GM18498 (cell line): ENCODE results near the gene BICRA.
"Not testable (repeated sequence)": the region's sequence is repeated elsewhere in the genome, so short reads cannot be mapped to it uniquely, and the experiment has no call there.

ENCODE experiments used
- ATAC-seq: cut with Tn5 transposase; IDR thresholded peaks from one replicate; pipeline ENCODE4 v1.9.1; 2021; ENCODE audit warnings: mild to moderate bottlenecking, moderate library complexity; ENCODE audit not compliant: unreplicated experiment

BICRA gene

DNA sequence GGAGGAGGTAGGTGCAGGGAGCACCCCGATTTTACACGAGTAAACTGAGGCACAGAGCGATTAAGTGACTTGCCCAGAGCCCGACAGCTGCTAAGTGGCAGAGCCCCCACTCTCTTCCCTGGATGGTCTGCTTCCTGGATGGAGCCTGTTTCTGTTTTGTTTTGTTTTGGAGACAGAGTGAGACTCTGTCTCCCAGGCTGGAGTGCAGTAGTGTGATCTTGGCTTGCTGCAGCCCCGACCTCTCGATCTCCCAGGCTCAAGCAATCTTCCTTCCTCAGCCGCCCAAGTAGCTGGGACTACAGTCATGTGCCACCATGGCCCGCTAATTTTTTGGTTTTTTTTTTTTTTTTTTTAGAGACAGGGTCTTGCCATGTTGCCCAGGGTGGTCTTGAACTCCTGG, 17.3 kb downstream of the BICRA start:
- no peak for ATAC-seq

GRCh38 chr19:47628078-47628771, 19.3 kb downstream of the BICRA start:
- no peak for ATAC-seq

GRCh38 chr19:47630594-47630993, 21.7 kb downstream of the BICRA start:
- ATAC-seq, result no peak

GRCh38 chr19:47631681-47632446, 22.9 kb downstream of the BICRA start:
- no peak for ATAC-seq

GRCh38 chr19:47633517-47633916, 24.6 kb downstream of the BICRA start:
- no peak for ATAC-seq

DNA sequence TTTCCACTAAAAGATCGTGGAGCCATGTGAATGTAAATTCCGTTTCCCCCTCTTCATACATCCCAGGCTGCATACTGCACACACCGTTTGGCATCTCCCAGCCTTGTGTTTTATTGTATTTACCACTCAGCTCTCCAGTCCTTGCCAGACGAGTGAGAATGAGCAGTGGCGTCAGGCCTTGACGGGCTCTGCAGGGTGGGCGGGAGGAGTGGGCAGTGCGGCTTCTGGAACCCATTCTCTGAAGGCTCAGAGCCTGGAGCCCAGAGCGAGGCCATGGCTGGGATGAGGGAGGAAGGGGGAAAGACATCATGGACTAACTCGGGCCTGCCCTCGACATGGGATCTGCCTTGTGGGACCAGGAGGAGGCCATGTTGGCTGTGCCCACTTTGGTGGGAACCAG, 25.1 kb downstream of the BICRA start:
- no peak for ATAC-seq

DNA sequence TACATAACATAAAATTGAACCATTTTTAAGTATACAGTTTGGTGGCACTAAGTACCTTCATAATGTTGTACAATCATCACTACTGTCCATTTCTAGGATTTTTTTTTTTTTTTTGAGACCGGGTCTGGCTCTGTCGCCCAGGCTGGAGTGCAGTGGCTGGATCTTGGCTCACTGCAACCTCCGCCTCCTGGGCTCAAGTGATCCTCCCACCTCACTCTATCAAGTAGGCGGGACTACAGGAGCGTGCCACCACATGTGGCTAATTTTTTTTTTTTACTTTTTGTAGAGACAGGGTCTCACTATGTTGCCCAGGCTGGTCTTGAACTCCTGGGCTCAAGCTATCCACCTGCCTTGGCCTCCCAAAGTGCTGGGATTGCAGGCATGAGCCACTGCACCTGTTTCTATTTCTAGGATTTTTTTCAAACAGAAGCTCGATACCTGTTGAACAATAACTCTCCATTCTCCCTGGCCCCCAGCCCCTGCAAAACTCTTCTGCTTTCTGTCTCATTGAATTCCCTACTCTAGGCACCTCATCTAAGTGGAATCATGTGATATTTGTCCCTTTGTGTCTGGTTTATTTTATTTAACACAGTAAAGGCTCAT, 26.3 kb downstream of the BICRA start:
- not testable (repeated sequence) for ATAC-seq

GRCh38 chr19:47637550-47637949, 28.6 kb downstream of the BICRA start:
- no peak for ATAC-seq

DNA sequence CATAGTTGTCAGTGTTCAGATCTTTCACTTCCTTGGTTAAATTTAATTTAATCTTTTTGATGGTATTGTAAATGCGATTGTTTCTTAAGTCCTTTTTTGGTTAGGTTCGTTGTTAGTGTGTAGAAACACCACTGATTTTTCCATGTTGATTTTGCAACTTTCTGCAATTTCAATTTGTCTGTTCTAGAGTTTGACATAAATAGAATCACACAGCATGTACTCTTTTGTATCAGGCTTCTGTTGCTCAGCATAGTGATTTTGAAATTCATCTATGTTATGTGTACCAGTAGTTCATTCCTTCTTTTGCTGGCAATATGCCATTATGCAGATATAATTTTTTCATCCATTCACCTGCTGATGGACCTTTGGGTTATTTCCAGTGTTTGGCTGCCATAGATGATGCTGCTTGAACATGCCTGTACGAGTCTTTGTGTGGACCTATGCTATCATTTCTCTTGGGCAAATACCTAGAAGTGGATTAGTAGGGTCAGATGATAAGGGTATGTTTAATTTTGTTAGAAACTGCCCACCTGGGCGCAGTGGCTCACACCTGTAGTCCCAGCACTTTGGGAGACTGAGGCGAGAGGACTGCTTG, 33.1 kb downstream of the BICRA start:
- ATAC-seq, result no peak

DNA sequence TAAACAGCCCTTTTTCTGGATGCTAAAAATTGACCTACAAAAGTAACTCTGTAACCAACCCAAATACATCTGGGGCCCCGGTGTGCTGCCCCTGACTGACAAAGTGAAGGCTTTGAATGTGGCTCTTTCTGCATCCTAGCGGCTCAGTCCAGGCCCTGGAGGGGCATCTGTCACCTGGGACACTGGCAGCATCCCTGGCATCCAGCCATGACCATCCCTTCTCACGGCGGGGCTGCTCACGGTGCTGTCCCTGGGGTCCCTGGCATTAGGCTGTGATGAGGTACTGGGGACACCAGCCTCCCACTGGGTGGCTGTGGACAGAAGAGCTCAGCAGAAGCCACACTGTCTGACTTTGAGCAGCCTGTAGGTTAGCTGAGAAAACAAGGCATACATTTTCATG, 34.3 kb downstream of the BICRA start:
- no peak for ATAC-seq

DNA sequence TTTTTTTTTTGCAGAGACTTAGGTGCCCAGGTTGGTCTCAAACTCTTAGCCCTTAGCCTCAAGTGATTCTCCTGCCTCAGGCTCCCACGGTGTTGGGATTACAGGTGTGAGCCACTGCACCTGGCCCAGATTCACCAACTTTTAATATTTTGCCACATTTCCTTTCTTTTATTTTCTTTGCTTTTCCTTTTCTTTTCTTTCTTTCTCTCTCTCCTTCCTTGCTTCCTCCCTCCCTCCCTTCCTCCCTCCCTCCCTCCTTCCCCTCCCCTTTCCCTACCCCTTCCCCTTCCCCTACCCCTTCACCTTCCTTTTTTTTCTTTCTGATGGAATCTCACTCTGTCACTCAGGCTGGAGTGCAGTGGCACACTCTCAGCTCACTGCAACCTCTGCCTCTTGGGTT, 35.3 kb downstream of the BICRA start:
- no peak for ATAC-seq

- ATAC-seq, result no peak
Measured at GRCh38 chr19:47644743-47645482, 36.0 kb downstream of the BICRA start.

GRCh38 chr19:47646924-47647323, 38.0 kb downstream of the BICRA start:
- no peak for ATAC-seq

- ATAC-seq, result no peak
Measured at GRCh38 chr19:47649588-47649987, 40.7 kb downstream of the BICRA start.

DNA sequence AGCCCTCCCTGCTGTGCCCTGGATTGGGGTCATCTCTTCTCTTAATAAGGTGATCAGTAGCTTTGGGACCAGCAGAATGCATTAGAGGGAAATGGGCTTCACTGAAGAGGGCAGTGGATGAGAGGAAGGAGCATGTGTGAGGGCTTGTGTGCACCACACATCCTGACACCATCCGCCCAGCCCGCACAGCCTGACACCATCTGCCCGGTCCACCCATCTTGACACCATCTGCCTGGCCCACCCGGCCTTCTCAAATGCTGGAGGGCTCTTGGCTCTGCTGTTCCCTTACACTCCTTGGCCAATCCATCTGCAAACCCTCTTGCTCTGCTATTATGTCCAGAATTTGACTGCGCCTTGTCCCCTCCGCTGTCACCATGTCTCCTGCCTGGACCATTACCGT, 41.8 kb downstream of the BICRA start:
- no peak for ATAC-seq

- no peak for ATAC-seq
Measured at GRCh38 chr19:47651132-47651531, 42.2 kb downstream of the BICRA start.

GRCh38 chr19:47651691-47652090, 42.8 kb downstream of the BICRA start:
- ATAC-seq, result no peak

- ATAC-seq, result no peak
Measured at GRCh38 chr19:47652285-47652684, 43.4 kb downstream of the BICRA start.

- ATAC-seq, result no peak
Measured at GRCh38 chr19:47653856-47654255, 44.9 kb downstream of the BICRA start.

DNA sequence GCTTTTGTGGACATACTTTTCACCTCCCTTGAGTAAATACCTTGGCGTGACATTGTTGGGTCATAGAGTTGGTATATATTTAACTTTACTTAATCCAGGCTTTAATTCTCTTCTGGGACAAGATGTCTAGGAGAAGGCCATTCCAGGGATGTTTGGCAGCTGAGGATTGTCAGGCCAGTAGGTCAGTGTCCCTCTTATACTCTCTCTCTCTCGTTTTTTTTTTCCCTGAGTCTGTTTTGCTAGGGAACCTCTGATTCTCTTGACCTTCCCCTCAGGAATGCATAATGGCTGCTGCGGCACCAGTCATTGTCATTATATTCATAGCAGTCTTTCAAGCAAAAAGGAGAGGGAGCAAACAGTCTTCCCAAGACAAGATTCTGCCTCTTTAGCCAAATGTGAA, 48.8 kb downstream of the BICRA start:
- ATAC-seq, result no peak
